Activated T-cell treated with anti-CD3 and anti-CD28 coated beads for 24 hours (primary cell): ENCODE results near the gene TPMT.
"Not testable (repeated sequence)": the region's sequence is repeated elsewhere in the genome, so short reads cannot be mapped to it uniquely, and the experiment has no call there.

Experiments
- DNase-seq: peaks from one replicate; pipeline ENCODE4 v3.0.0-alpha.2; 2020; ENCODE audit warnings: low read depth

Gene TPMT

DNA sequence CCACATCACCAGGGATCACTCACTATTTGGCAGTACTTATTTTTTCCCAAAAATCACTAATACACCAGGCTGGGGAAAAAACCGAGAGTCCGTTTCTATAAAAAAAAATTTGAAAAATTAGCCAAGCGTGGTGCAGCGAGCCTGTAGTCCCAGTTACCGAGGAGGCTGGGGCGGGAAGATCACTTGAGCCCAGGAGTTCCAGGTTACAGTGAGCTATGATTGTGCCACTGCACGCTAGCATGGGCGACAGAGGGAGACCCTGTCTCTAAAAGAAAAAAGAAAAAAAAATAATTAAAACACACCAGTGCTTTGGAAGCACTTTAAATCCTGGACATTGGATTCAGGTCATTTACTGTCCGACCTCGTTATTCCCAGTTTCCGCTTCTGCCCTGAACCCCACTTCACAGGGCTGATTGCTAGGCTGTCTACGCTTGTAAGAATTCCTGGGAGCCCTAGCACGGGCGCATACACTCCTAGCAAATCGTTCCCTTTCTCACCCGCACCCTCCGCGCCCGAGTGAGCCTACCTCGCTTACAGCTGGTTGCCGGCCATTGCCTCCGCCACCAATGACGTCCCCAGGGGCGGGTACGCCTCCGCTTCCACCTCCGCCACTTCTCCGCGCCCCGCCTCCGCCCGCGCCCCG, at the start of gene TPMT:
TSS of gene TPMT (minus strand) at position 571 of the 643 bp plus-strand sequence. CDS start 5,950 bp downstream, outside the sequence.
- DNase-seq = no peak

- DNase-seq = no peak
Measured at GRCh38 chr6:18203786-18204185, 48.9 kb upstream of the TPMT start.

- DNase-seq = no peak
Measured at GRCh38 chr6:18192026-18192425, 37.1 kb upstream of the TPMT start.

GRCh38 chr6:18189196-18189595, 34.3 kb upstream of the TPMT start:
- no peak for DNase-seq

GRCh38 chr6:18187701-18188100, 32.8 kb upstream of the TPMT start:
- no peak for DNase-seq

- no peak for DNase-seq
Measured at GRCh38 chr6:18186540-18187250, 31.8 kb upstream of the TPMT start.

- no peak for DNase-seq
Measured at GRCh38 chr6:18186033-18186432, 31.2 kb upstream of the TPMT start.

DNA sequence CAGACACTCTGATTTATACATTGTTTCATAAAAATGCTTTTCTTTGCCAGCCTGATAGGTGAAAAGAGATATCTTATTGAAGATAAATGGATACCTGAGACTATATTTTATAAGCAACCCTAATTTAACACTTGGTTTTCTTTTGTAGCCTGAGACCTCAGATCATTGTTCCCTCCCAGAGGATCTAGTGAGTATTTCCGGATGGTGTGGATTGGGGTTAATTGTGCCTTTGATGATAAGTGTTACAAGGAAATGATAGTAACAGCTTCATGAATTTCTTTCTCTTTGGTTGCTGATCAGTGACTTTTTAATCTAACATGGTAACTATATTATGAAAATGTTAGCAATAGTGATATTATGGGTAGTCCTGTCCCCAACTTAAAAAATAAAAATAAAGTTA, 30.7 kb upstream of the TPMT start:
- DNase-seq = no peak

- no peak for DNase-seq
Measured at GRCh38 chr6:18183766-18184165, 28.9 kb upstream of the TPMT start.

DNA sequence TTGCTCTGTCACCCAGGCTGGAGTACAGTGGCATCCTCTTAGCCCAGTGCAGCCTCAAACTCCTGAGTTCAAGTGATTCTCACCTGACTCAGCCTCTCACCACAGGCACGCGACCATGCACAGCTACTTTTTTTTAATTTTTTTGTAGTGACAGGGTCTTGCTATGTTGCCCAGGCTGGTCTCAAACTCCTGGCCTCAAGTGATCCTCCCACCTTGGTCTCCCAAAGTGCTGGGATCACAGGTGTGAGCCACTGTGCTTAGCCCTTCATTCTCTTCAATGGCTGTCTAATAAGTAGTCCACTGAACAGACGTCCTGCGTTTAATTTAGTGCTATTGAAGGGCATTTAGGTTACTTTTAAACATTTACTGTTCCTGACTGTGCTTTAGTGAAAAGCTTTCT, 27.7 kb upstream of the TPMT start:
- DNase-seq = no peak

DNA sequence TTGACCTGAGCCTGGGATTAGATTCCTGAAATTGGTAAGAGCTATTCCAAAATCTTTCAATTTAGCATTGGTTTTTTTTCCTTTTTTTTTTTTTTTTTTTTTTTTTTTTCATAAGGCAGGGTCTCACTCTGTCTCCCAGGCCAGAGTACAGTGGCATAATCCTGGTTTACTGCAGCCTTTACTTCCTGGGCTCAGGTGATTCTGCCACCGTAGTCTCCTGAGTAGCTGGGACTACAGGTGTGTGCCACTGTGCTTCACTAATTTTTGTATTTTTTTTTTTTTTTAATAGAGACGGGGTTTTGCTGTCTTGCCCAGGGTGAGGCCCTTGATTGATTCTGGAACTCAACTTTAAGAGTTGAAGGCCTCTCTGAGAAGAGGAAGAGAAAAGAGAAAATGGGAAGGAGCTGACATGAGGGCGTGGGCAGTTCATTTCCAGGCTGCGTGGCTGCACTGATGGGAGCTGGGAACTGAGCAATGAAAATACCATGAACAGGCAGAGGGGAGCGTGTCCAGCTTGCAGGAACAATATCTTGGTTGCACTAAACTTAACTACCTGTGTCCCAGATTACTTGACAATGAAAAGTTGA, 25.0 kb upstream of the TPMT start:
- DNase-seq = no peak

GRCh38 chr6:18178960-18179615, 24.2 kb upstream of the TPMT start:
- DNase-seq = no peak

GRCh38 chr6:18177286-18177965, 22.5 kb upstream of the TPMT start:
- DNase-seq = no peak

DNA sequence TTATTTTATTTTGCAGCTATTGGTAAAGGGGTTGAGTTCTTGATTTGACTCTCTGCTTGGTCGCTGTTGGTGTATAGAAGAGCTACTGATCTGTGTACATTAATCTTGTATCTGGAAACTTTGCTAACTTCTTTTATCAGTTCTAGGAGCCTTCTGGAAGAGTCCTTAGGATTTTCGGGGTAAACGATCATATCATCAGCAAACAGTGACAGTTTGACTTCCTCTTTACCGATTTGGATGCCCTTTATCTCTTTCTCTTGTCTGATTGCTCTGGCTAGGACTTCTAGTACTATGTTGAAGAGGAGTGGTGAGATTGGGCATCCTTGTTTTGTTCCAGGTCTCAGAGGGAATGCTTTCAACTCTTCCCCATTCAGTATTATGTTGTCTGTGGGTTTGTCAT, 21.3 kb upstream of the TPMT start:
- DNase-seq = not testable (repeated sequence)

GRCh38 chr6:18171871-18172270, 17.0 kb upstream of the TPMT start:
- DNase-seq = no peak

DNA sequence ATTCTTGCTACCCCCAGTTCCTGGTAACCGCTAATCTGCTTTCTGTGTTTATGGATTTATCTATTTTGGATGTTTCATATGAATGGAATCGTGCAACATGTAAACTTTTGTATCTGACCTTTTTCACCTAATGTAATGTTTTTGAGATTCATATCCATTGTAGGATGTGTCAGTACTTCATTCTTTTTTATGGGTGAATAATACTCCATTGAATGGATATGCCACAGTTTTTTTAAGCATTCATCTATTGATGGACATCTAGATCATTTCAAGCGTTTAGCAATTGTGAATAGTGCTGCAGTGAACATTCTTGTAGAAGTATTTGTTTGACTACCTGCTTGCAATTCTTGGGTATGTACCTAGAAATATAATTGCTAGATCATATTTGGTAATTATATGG, 13.4 kb upstream of the TPMT start:
- DNase-seq = no peak

GRCh38 chr6:18166312-18167036, 11.6 kb upstream of the TPMT start:
- no peak for DNase-seq

DNA sequence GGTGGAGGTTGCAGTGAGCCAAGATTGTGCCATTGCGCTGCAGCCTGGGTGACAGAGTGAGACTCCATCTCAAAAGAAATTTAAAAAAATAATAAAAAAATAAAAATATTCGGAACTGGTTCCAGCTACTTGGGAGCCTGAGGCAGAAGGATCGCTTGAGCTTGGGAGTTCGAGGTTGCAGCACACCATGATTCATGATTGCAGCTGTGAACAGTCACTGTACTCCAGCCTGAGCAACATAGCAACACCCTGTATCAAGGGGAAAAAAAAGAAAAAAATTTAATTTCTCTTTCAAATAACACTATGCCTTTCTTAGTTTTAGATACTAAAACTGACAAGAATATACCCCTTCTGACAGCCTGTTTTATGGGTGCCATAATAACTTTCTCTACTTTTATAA, 10.9 kb upstream of the TPMT start:
- DNase-seq = no peak

GRCh38 chr6:18162401-18162800, 7.5 kb upstream of the TPMT start:
- no peak for DNase-seq

GRCh38 chr6:18161431-18161830, 6.6 kb upstream of the TPMT start:
- no peak for DNase-seq

DNA sequence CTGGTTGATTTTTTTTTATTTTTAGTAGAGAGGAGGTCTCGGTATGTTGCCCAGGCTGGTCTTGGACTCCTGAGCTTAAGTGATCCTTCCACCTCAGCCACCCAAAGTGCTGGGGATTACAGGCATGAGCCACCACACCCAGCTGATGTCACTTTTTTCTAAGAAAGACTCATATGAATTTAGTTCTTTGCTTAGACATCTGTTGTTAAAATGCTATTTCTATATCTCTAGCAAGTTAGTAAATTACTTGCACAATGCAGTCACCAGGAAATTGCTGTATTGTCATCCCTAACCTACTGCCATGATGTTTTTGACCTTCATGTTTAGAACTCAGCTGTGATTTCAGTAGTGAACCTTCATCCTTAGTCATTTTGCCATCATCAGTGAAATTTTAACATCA, 6.0 kb upstream of the TPMT start:
- no peak for DNase-seq
